ENCODE measurements around the gene RBM8A.

RBM8A gene

DNA sequence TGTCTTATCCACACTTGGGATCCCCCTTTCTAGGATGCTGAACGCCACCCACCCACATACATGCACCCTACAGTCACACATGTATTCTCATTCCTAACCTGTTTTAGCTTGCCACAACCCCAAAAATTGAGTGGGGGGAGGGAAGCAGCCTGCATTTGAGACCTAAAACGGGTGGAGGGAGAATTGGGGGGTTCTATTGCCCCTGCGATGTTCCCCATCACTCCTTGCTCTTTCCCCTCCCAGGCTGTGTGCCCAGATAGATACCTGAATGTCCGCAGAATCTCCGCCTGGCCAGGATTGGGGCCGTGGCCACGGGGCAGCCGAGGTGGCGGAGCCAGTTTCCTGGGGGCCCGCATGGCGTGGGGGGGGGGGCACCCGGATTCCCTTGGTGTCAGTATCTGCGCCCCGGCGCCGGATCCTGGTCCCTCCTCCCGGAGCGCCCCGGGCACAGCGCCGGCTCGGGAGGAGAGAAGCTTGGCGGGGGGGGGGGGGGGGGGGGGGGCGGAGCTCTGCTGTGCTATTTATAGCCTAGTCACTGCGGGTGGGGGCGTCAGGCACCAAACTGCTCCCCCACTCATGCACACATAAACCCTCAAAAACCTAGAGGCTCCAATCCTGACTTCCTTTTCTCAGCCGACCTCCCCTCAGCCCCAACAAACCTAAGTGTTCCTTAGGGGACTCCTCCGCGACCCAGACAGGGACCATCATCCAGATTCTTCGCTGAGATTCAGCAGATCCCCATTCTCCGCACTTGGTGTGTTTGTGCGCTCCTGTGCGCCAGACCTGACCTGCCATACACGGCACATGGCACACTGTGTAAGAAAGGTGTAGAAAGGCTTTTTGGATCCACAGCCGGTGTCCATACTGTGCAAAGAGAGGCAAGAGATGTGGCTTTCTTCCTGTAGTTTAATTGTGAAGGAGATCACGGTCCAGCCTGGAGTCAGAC is 35.1 kb upstream of the RBM8A start:
- Histone ChIP-seq H3K4me1 (ENCODE audit: control insufficient read depth, low read length) (peaks cover 66% of the 10 kb centered on the region), H3K4me2 (ENCODE audit: low read length) (peak overlapping the region; percentile 98), H3K9me3 (ENCODE audit: control insufficient read depth, insufficient read depth, low read length) (no peaks in the 10 kb centered on the region), H3K4me3 (ENCODE audit: low read length) (peak overlapping the region; percentile 81), H3K79me2 (ENCODE audit: control insufficient read depth, low read length) (peaks cover 25% of the 10 kb centered on the region), H3K27me3 (ENCODE audit: control insufficient read depth, low read length) (no peaks in the 10 kb centered on the region), H3K27ac (ENCODE audit: low read depth, low read length) (peak overlapping the region; percentile 66), H4K20me1 (ENCODE audit: control insufficient read depth, insufficient read depth, low read depth, low read length) (no peaks in the 10 kb centered on the region), H3K36me3 (ENCODE audit: control insufficient read depth, low read length) (peaks cover 3% of the 10 kb centered on the region), H3K9me2 (replicated peaks; ENCODE audit: control insufficient read depth, low read length) (no peaks in the 10 kb centered on the region), H3F3A (ENCODE audit: control insufficient read depth, insufficient read depth) (peaks cover 28% of the 10 kb centered on the region)
- no peak for TF ChIP-seq EZH2phosphoT487 (IDR thresholded peaks at IDR 0.05; ENCODE audit: borderline replicate concordance, low read length)
- TF ChIP-seq, protein P1, sequence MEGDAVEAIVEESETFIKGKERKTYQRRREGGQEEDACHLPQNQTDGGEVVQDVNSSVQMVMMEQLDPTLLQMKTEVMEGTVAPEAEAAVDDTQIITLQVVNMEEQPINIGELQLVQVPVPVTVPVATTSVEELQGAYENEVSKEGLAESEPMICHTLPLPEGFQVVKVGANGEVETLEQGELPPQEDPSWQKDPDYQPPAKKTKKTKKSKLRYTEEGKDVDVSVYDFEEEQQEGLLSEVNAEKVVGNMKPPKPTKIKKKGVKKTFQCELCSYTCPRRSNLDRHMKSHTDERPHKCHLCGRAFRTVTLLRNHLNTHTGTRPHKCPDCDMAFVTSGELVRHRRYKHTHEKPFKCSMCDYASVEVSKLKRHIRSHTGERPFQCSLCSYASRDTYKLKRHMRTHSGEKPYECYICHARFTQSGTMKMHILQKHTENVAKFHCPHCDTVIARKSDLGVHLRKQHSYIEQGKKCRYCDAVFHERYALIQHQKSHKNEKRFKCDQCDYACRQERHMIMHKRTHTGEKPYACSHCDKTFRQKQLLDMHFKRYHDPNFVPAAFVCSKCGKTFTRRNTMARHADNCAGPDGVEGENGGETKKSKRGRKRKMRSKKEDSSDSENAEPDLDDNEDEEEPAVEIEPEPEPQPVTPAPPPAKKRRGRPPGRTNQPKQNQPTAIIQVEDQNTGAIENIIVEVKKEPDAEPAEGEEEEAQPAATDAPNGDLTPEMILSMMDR (IDR thresholded peaks at IDR 0.05; ENCODE audit: low read depth, low read length, poor library complexity, severe bottlenecking) = no peak

DNA sequence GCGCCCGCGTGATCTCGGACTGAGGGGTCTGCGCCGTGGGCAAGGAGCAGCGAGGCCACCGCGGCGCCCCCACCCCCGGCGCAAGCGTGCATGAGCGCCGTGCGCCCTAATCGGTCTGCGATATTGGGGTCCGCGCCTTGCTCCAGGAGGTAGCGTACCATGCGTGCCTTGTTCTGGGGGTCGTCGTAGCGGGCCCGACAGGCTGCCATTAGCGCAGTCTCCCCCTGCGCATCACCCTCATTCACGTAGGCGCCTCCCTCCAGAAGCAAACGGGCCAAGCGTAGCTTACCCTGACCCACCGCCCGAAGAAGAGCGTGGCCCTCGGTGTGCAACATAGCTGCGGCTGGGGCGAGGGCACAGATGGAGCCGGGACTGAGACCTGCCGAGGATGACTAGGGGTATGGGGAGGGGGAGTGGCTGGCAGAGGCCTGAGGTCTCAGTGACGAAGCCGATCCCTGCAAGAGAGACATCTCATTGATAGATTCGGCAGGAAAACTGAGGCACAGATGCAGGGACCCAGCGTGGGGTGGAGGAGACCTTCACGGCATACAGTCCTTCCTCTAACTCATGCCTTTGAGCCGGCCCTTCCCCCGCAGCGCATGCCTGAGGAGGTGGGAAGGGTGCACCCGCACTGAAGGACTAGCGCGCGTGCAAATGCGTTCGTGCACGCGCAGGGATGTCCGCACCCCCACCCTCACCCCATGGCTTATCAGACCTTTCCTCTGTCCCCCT is 34.3 kb upstream of the RBM8A start:
- Histone ChIP-seq H3K4me1 (ENCODE audit: control insufficient read depth, low read length) (peaks cover 72% of the 10 kb centered on the region), H3K27ac (ENCODE audit: low read depth, low read length) (no peak overlapping the region), H4K20me1 (ENCODE audit: control insufficient read depth, insufficient read depth, low read depth, low read length) (no peaks in the 10 kb centered on the region), H3F3A (ENCODE audit: control insufficient read depth, insufficient read depth) (peaks cover 28% of the 10 kb centered on the region), H3K4me2 (ENCODE audit: low read length) (peak overlapping the region; percentile 98), H3K9me2 (replicated peaks; ENCODE audit: control insufficient read depth, low read length) (no peaks in the 10 kb centered on the region), H3K79me2 (ENCODE audit: control insufficient read depth, low read length) (peaks cover 31% of the 10 kb centered on the region), H3K4me3 (ENCODE audit: low read length) (peak overlapping the region; percentile 81), H3K36me3 (ENCODE audit: control insufficient read depth, low read length) (peaks cover 4% of the 10 kb centered on the region; the same call in 1 of the 2 replicates), H3K27me3 (ENCODE audit: control insufficient read depth, low read length) (no peaks in the 10 kb centered on the region), H3K9me3 (ENCODE audit: control insufficient read depth, insufficient read depth, low read length) (no peaks in the 10 kb centered on the region)
- TF ChIP-seq, protein P1 (IDR thresholded peaks at IDR 0.05; ENCODE audit: low read depth, low read length, poor library complexity, severe bottlenecking) = no peak
- TF ChIP-seq EZH2phosphoT487 (IDR thresholded peaks at IDR 0.05; ENCODE audit: borderline replicate concordance, low read length) = no peak

DNA sequence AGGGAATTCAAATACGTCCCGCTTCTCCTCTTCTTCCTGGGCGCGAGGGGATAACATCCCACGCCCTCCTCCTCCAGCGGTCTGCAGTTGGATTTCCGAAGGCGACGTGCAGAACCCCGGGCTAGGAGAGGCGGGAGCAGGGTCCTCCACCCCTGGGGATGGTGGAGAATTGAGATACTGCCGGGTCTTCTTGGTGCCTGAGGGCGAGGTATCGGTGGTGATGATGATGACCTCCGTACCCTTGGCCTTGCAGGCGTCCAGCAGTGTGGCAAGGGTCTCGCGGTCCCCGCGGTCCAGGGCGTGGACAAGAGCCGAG is 33.8 kb upstream of the RBM8A start:
- no peaks in the 10 kb centered on the region for H3K27me3 ChIP-seq (ENCODE audit: control insufficient read depth, low read length)
- peak overlapping the region; percentile 81 for H3K4me3 ChIP-seq (ENCODE audit: low read length)

More for the DNA sequence above, 33.8 kb upstream of the RBM8A start:
- TF ChIP-seq, protein P1 (IDR thresholded peaks at IDR 0.05; ENCODE audit: low read depth, low read length, poor library complexity, severe bottlenecking) = no peak
- TF ChIP-seq EZH2phosphoT487 (IDR thresholded peaks at IDR 0.05; ENCODE audit: borderline replicate concordance, low read length) = no peak
- Histone ChIP-seq H3F3A (ENCODE audit: control insufficient read depth, insufficient read depth) (peaks cover 28% of the 10 kb centered on the region), H3K9me2 (replicated peaks; ENCODE audit: control insufficient read depth, low read length) (no peaks in the 10 kb centered on the region), H3K36me3 (ENCODE audit: control insufficient read depth, low read length) (peaks cover 4% of the 10 kb centered on the region; the same call in 1 of the 2 replicates), H3K4me1 (ENCODE audit: control insufficient read depth, low read length) (peaks cover 77% of the 10 kb centered on the region), H3K4me2 (ENCODE audit: low read length) (peak overlapping the region; percentile 98), H4K20me1 (ENCODE audit: control insufficient read depth, insufficient read depth, low read depth, low read length) (no peaks in the 10 kb centered on the region), H3K27ac (ENCODE audit: low read depth, low read length) (no peak overlapping the region), H3K79me2 (ENCODE audit: control insufficient read depth, low read length) (peaks cover 37% of the 10 kb centered on the region), H3K9me3 (ENCODE audit: control insufficient read depth, insufficient read depth, low read length) (no peaks in the 10 kb centered on the region)
